GM20000 (cell line): Measurements from ENCODE around the gene EP400.
"Not testable (repeated sequence)": the region's sequence is repeated elsewhere in the genome, so short reads cannot be mapped to it uniquely, and the experiment has no call there.

ENCODE experiments used
- DNase-seq: peaks from one replicate; pipeline ENCODE4 v3.0.0; 2012; ENCODE audit warnings: low spot score
- CTCF ChIP-seq: IDR thresholded peaks from 2 replicates; pipeline ENCODE4 v1.5.1; 2012; ENCODE audit warnings: mild to moderate bottlenecking, control low read depth; ENCODE audit errors: extremely low read depth, missing control alignments

Gene EP400

GRCh38 chr12:131948166-131948712 is 1.5 kb upstream of the EP400 start:
- no peak for DNase-seq
- no peak for TF ChIP-seq CTCF

GRCh38 chr12:131948713-131949430 is 870 bp upstream of the EP400 start:
- DNase-seq: not testable (repeated sequence)

- DNase-seq: peak; percentile 56
- no peak for TF ChIP-seq CTCF
Measured at GRCh38 chr12:131950182-131950913, 606 bp downstream of the EP400 start.

GRCh38 chr12:131953810-131954209 is 4.1 kb downstream of the EP400 start:
- DNase-seq: not testable (repeated sequence)

- not testable (repeated sequence) for DNase-seq
Measured at GRCh38 chr12:131954460-131954859, 4.7 kb downstream of the EP400 start.

- no peak for DNase-seq
- no peak for TF ChIP-seq CTCF
Measured at GRCh38 chr12:131959116-131959515, 9.4 kb downstream of the EP400 start.

- DNase-seq: no peak
- no peak for TF ChIP-seq CTCF
Measured at GRCh38 chr12:131959641-131960589, 10.2 kb downstream of the EP400 start.

- DNase-seq: not testable (repeated sequence)
Measured at GRCh38 chr12:131960590-131961325, 11.0 kb downstream of the EP400 start.

- not testable (repeated sequence) for DNase-seq
Measured at GRCh38 chr12:131961328-131961727, 11.6 kb downstream of the EP400 start.
